HepG2 (cell line): ENCODE measurements around the gene ABHD6. TPM values are rescaled to one million over a fixed set of nuclear protein-coding genes. Genes with fewer than 3 reads are reported as not detected.

Experiments
- DMAP1 ChIP-seq: IDR thresholded peaks from 2 replicates; pipeline ENCODE4 v1.6.1; 2016
- HDAC2 ChIP-seq: sonication (generic); formaldehyde crosslinking; IDR thresholded peaks from 2 replicates; pipeline ENCODE4 v1.4.0; 2020; ENCODE audit warnings: missing genetic modification reagents
- HINFP ChIP-seq: sonication (generic); formaldehyde crosslinking; IDR thresholded peaks from 2 replicates; pipeline ENCODE4 v1.4.0; 2020; ENCODE audit warnings: low read depth, mild to moderate bottlenecking, missing genetic modification reagents
- JARID2 ChIP-seq: sonication (generic); formaldehyde crosslinking; IDR thresholded peaks from 2 replicates; pipeline ENCODE4 v1.8.1; 2023; ENCODE audit warnings: missing genetic modification reagents, inconsistent platforms; ENCODE audit not compliant: insufficient replicate concordance
- KIAA2018 ChIP-seq: sonication (generic); formaldehyde crosslinking; IDR thresholded peaks from 2 replicates; pipeline ENCODE4 v1.5.0; 2020; ENCODE audit warnings: mild to moderate bottlenecking, missing genetic modification reagents, borderline replicate concordance
- MXD4 ChIP-seq: IDR thresholded peaks from 2 replicates; pipeline ENCODE4 v1.6.1; 2016; ENCODE audit warnings: mild to moderate bottlenecking, missing biosample characterization, missing genetic modification reagents
- NCOA1 ChIP-seq: sonication (generic); formaldehyde crosslinking; IDR thresholded peaks from 2 replicates; pipeline ENCODE4 v1.9.0; 2021; ENCODE audit warnings: missing genetic modification reagents
- NFKB2 ChIP-seq: sonication (generic); formaldehyde crosslinking; IDR thresholded peaks from 2 replicates; pipeline ENCODE4 v1.4.0; 2020; ENCODE audit warnings: missing genetic modification reagents, borderline replicate concordance
- PAX8 ChIP-seq: sonication (generic); formaldehyde crosslinking; IDR thresholded peaks from 2 replicates; pipeline ENCODE4 v1.8.0; 2022; ENCODE audit warnings: mild to moderate bottlenecking, missing genetic modification reagents, borderline replicate concordance
- PCBP2 ChIP-seq: fragments of 200-400 bp; formaldehyde crosslinking; optimal IDR thresholded peaks from 2 replicates; pipeline ENCODE3; 2018; ENCODE audit warnings: low read length, low read depth; ENCODE audit not compliant: poor library complexity, severe bottlenecking
- PPARG ChIP-seq: conservative IDR thresholded peaks from 2 replicates; pipeline ENCODE4 v1.6.1; 2016; ENCODE audit warnings: missing biosample characterization, missing genetic modification reagents
- PRDM4 ChIP-seq: sonication (generic); formaldehyde crosslinking; IDR thresholded peaks from 2 replicates; pipeline ENCODE4 v1.9.0; 2021; ENCODE audit warnings: missing genetic modification reagents, borderline replicate concordance
- REL ChIP-seq: sonication (generic); formaldehyde crosslinking; conservative IDR thresholded peaks from 2 replicates; pipeline ENCODE4 v1.8.0; 2022; ENCODE audit warnings: mild to moderate bottlenecking, missing genetic modification reagents, moderate library complexity
- RXRA ChIP-seq: sonication (generic); formaldehyde crosslinking; IDR thresholded peaks from 2 replicates; pipeline ENCODE4 v1.5.1; 2020; ENCODE audit warnings: missing genetic modification reagents
- SALL1 ChIP-seq: sonication (generic); formaldehyde crosslinking; IDR thresholded peaks from 2 replicates; pipeline ENCODE4 v1.8.0; 2022; ENCODE audit warnings: mild to moderate bottlenecking, missing genetic modification reagents
- SRF ChIP-seq: IDR thresholded peaks from 2 replicates; pipeline ENCODE4 v1.6.1; 2011; ENCODE audit warnings: mild to moderate bottlenecking, low read depth, low read length, moderate library complexity
- U2AF1 ChIP-seq: fragments of 200-400 bp; formaldehyde crosslinking; optimal IDR thresholded peaks from 2 replicates; pipeline ENCODE3; 2017; ENCODE audit warnings: mild to moderate bottlenecking, low read depth, low read length
- ZBTB7A ChIP-seq: sonication (generic); formaldehyde crosslinking; IDR thresholded peaks from 2 replicates; pipeline ENCODE4 v1.8.0; 2022; ENCODE audit warnings: mild to moderate bottlenecking, missing genetic modification reagents
- ZNF777 ChIP-seq: sonication (generic); formaldehyde crosslinking; IDR thresholded peaks from 2 replicates; pipeline ENCODE4 v1.4.0; 2020; ENCODE audit warnings: missing genetic modification reagents
- polyA plus RNA-seq, 8 experiments: library from polyadenylated mRNA; depleted of rRNA in 3 of 8; stranded (reverse) in 7 of 8; unstranded in 1 of 8; fragments of >200 nt; fragmentation: Illumina TruSeq in 4 of 8; extraction: Trizol in 4 of 8; gene quantifications; 2 replicates each; pipeline versions ENCODE4 v1.2.1 to v1.2.3, GENCODE V29; 2011 to 2016; ENCODE audit warnings: low read depth in 4 of 8, missing spikeins in 1 of 8, mixed read lengths in 1 of 8; ENCODE audit not compliant: insufficient read depth in 1 of 8
- total RNA-seq, 5 experiments: library from RNA; depleted of rRNA; stranded (reverse); fragments of >200 nt; fragmentation: Illumina TruSeq; extraction: Trizol; gene quantifications; 2 replicates each; pipeline ENCODE4 v1.2.3, GENCODE V29; 2016; ENCODE audit warnings: low read depth in 1 of 5

The ABHD6 gene
- total and polyA plus RNA-seq, 2 of the 13 experiments (the other 11 are each of a cell fraction or from before 2014, with no cell fraction given), result 9.0 to 17.2 TPM

GRCh38 chr3:58236527-58237237 is 910 bp upstream of the ABHD6 start (continued):
- no peak for TF ChIP-seq JARID2 (CRISPR knock-in tag)
- TF ChIP-seq SALL1 (CRISPR knock-in tag), result no peak
- TF ChIP-seq SRF, result no peak
- TF ChIP-seq PCBP2, result no peak
- TF ChIP-seq RXRA (CRISPR knock-in tag), result no peak
- peak; percentile 52; the same call in 1 of the 2 replicates for TF ChIP-seq ZBTB7A (CRISPR knock-in tag)
- no peak for TF ChIP-seq REL (CRISPR knock-in tag)
- no peak for TF ChIP-seq PPARG (CRISPR knock-in tag)
- TF ChIP-seq NCOA1, result no peak
- TF ChIP-seq NFKB2 (CRISPR knock-in tag), result no peak
- TF ChIP-seq HDAC2, result peak; percentile 23; the same call in 1 of the 2 replicates
- TF ChIP-seq MXD4 (CRISPR knock-in tag), result no peak
- peak; percentile 61 for TF ChIP-seq ZNF777 (CRISPR knock-in tag)
- no peak for TF ChIP-seq HINFP (CRISPR knock-in tag)
- no peak for TF ChIP-seq PAX8 (CRISPR knock-in tag)
- no peak for TF ChIP-seq PRDM4 (CRISPR knock-in tag)
- no peak for TF ChIP-seq DMAP1 (CRISPR knock-in tag)
- no peak for TF ChIP-seq U2AF1
- TF ChIP-seq KIAA2018 (CRISPR knock-in tag), result no peak
